Mucosa of rectum (tissue), 2 donors: ENCODE measurements around the gene PHOSPHO2.

ENCODE experiments used
- H3K27ac ChIP-seq, 2 donors: one replicate each; pipeline ENCODE4 v1.7.0; 2013; ENCODE audit warnings: inconsistent platforms in 2 of 2, low read depth in 2 of 2, low read length in 2 of 2
- H3K27me3 ChIP-seq, 2 donors: one replicate each; pipeline ENCODE4 v1.7.0; 2013; ENCODE audit warnings: low read length in 2 of 2; ENCODE audit not compliant: control insufficient read depth in 2 of 2, insufficient read depth in 2 of 2
- H3K36me3 ChIP-seq, 2 donors: one replicate each; pipeline ENCODE4 v1.7.0; 2013; ENCODE audit warnings: low read length in 2 of 2; ENCODE audit not compliant: control insufficient read depth in 2 of 2, insufficient read depth in 2 of 2
- H3K4me1 ChIP-seq, 2 donors: one replicate each; pipeline ENCODE4 v1.7.0; 2013; ENCODE audit warnings: low read length in 2 of 2, mild to moderate bottlenecking in 1 of 2; ENCODE audit not compliant: control insufficient read depth in 2 of 2, insufficient read depth in 2 of 2
- H3K4me3 ChIP-seq, 2 donors: one replicate each; pipeline ENCODE4 v1.7.0; 2013; ENCODE audit warnings: low read length in 2 of 2
- H3K9ac ChIP-seq, 2 donors: one replicate each; pipeline ENCODE4 v1.7.0; 2013; ENCODE audit warnings: low read length in 2 of 2, low read depth in 1 of 2, mild to moderate bottlenecking in 1 of 2
- H3K9me3 ChIP-seq, 2 donors: one replicate each; pipeline ENCODE4 v1.7.0; 2013; ENCODE audit warnings: low read length in 2 of 2; ENCODE audit not compliant: control insufficient read depth in 2 of 2
- donor health status: healthy.
- donor health status: Normal muscosa, but diverticular disease.

Gene PHOSPHO2

GRCh38 chr2:169694113-169694893 lies at the start of gene PHOSPHO2, which contains the start of gene CFAP210:
TSS of gene PHOSPHO2 (plus strand) at chr2:169694469. CDS start at chr2:169700972, 6,503 bp downstream.
TSS of gene CFAP210 (minus strand) at chr2:169694405. CDS start at chr2:169694327, 78 bp downstream.
- Histone ChIP-seq H3K4me1 (peaks cover 7 to 12% of the 10 kb centered on the region in 2 donors), H3K9ac (peak within 1 kb of the TSS; percentile 90 to 92), H3K4me3 (peak within 1 kb of the TSS; percentile 87 to 90), H3K27ac (peak within 1 kb of the TSS; percentile 91 to 93), H3K27me3 (no peaks in the 10 kb centered on the region), H3K36me3 (peaks cover 2 to 6% of the 10 kb centered on the region in 2 donors), H3K9me3 (no peaks in the 10 kb centered on the region)

GRCh38 chr2:169647496-169647895 lies 46.8 kb upstream of the PHOSPHO2 start:
- no peaks in the 10 kb centered on the region for H3K9me3 ChIP-seq
- no peak overlapping the region for H3K4me3 ChIP-seq
- H3K27me3 ChIP-seq = no peaks in the 10 kb centered on the region
- H3K4me1 ChIP-seq = no peaks in the 10 kb centered on the region
- no peak overlapping the region for H3K9ac ChIP-seq
- H3K27ac ChIP-seq = no peak overlapping the region
- no peaks in the 10 kb centered on the region for H3K36me3 ChIP-seq

GRCh38 chr2:169649278-169649677 lies 45.0 kb upstream of the PHOSPHO2 start:
- Histone ChIP-seq H3K9me3 (no peaks in the 10 kb centered on the region), H3K27ac (no peak overlapping the region), H3K4me1 (no peaks in the 10 kb centered on the region), H3K4me3 (no peak overlapping the region), H3K36me3 (no peaks in the 10 kb centered on the region), H3K27me3 (no peaks in the 10 kb centered on the region), H3K9ac (no peak overlapping the region)

- Histone ChIP-seq H3K9ac (no peak overlapping the region), H3K36me3 (no peaks in the 10 kb centered on the region)
Measured at GRCh38 chr2:169653636-169654035, 40.6 kb upstream of the PHOSPHO2 start.

GRCh38 chr2:169656164-169656563 lies 38.1 kb upstream of the PHOSPHO2 start:
- no peak overlapping the region for H3K4me3 ChIP-seq
- no peaks in the 10 kb centered on the region for H3K9me3 ChIP-seq

More at GRCh38 chr2:169653636-169654035, 40.6 kb upstream of the PHOSPHO2 start:
- H3K4me3 ChIP-seq = no peak overlapping the region
- no peak overlapping the region for H3K27ac ChIP-seq
- H3K9me3 ChIP-seq = no peaks in the 10 kb centered on the region
- peaks cover 0 to 2% of the 10 kb centered on the region in 2 donors for H3K27me3 ChIP-seq
- H3K4me1 ChIP-seq = no peaks in the 10 kb centered on the region

GRCh38 chr2:169658877-169659276 lies 35.4 kb upstream of the PHOSPHO2 start:
- Histone ChIP-seq H3K9ac (no peak overlapping the region), H3K4me3 (no peak overlapping the region), H3K9me3 (no peaks in the 10 kb centered on the region)

More at GRCh38 chr2:169656164-169656563, 38.1 kb upstream of the PHOSPHO2 start:
- H3K27ac ChIP-seq = no peak overlapping the region
- peaks cover 0 to 2% of the 10 kb centered on the region in 2 donors for H3K27me3 ChIP-seq
- H3K4me1 ChIP-seq = no peaks in the 10 kb centered on the region
- no peaks in the 10 kb centered on the region for H3K36me3 ChIP-seq
- H3K9ac ChIP-seq = no peak overlapping the region

GRCh38 chr2:169659320-169659719 lies 34.9 kb upstream of the PHOSPHO2 start:
- H3K4me1 ChIP-seq = no peaks in the 10 kb centered on the region
- H3K27ac ChIP-seq = no peak overlapping the region
- H3K9me3 ChIP-seq = no peaks in the 10 kb centered on the region
- H3K27me3 ChIP-seq = peaks cover 0 to 2% of the 10 kb centered on the region in 2 donors
- H3K9ac ChIP-seq = no peak overlapping the region
- H3K36me3 ChIP-seq = no peaks in the 10 kb centered on the region
- H3K4me3 ChIP-seq = no peak overlapping the region

More at GRCh38 chr2:169658877-169659276, 35.4 kb upstream of the PHOSPHO2 start:
- H3K4me1 ChIP-seq = no peaks in the 10 kb centered on the region
- H3K27me3 ChIP-seq = peaks cover 0 to 2% of the 10 kb centered on the region in 2 donors
- no peaks in the 10 kb centered on the region for H3K36me3 ChIP-seq
- H3K27ac ChIP-seq = no peak overlapping the region

- Histone ChIP-seq H3K4me3 (no peak overlapping the region), H3K9ac (no peak overlapping the region), H3K27me3 (no peaks in the 10 kb centered on the region), H3K4me1 (no peaks in the 10 kb centered on the region), H3K36me3 (no peaks in the 10 kb centered on the region), H3K9me3 (no peaks in the 10 kb centered on the region), H3K27ac (no peak overlapping the region)
Measured at GRCh38 chr2:169661265-169661664, 33.0 kb upstream of the PHOSPHO2 start.

GRCh38 chr2:169662744-169663143 lies 31.5 kb upstream of the PHOSPHO2 start:
- Histone ChIP-seq H3K4me3 (no peak overlapping the region), H3K9me3 (no peaks in the 10 kb centered on the region), H3K27me3 (no peaks in the 10 kb centered on the region), H3K27ac (no peak overlapping the region), H3K4me1 (no peaks in the 10 kb centered on the region), H3K9ac (no peak overlapping the region), H3K36me3 (no peaks in the 10 kb centered on the region)

GRCh38 chr2:169663247-169663646 lies 31.0 kb upstream of the PHOSPHO2 start:
- Histone ChIP-seq H3K9ac (no peak overlapping the region), H3K27ac (no peak overlapping the region)

More at GRCh38 chr2:169663247-169663646, 31.0 kb upstream of the PHOSPHO2 start:
- Histone ChIP-seq H3K4me1 (no peaks in the 10 kb centered on the region), H3K27me3 (no peaks in the 10 kb centered on the region), H3K9me3 (no peaks in the 10 kb centered on the region), H3K36me3 (no peaks in the 10 kb centered on the region), H3K4me3 (no peak overlapping the region)
